RWPE2 (cell line): ENCODE data around the gene HKDC1.
A peak's percentile ranks its signal among the peaks of the same experiment; 100 is the strongest.

Experiments used
- ATAC-seq: fragments of 200-7000 bp; cut with Tn5 transposase; 3 replicates; pipeline ENCODE4 v1.9.1; 2021; ENCODE audit warnings: low read depth
- DNase-seq: peaks from one replicate; pipeline ENCODE4 v3.0.0-alpha.2; 2020; ENCODE audit warnings: low spot score
- H3K27ac ChIP-seq: fragments of 450-650 bp; 2 replicates; pipeline ENCODE4 v1.5.1; 2017; ENCODE audit warnings: mild to moderate bottlenecking; ENCODE audit not compliant: poor library complexity, severe bottlenecking
- H3K27me3 ChIP-seq: fragments of 250-450 bp; sonication (Bioruptor Pico); 2 replicates; pipeline ENCODE4 v1.5.1; 2021; ENCODE audit warnings: mild to moderate bottlenecking, moderate library complexity; ENCODE audit not compliant: insufficient read depth, poor library complexity, severe bottlenecking
- H3K36me3 ChIP-seq: fragments of 250-450 bp; sonication (Bioruptor Pico); 2 replicates; pipeline ENCODE4 v1.5.1; 2020; ENCODE audit warnings: low read depth, mild to moderate bottlenecking, moderate library complexity
- H3K4me1 ChIP-seq: fragments of 250-450 bp; sonication (Bioruptor Pico); 2 replicates; pipeline ENCODE4 v1.5.1; 2021; ENCODE audit warnings: mild to moderate bottlenecking, moderate library complexity; ENCODE audit not compliant: insufficient read depth, poor library complexity, severe bottlenecking
- H3K4me3 ChIP-seq: fragments of 250-450 bp; sonication (Bioruptor Pico); 2 replicates; pipeline ENCODE4 v1.5.1; 2021; ENCODE audit warnings: mild to moderate bottlenecking, moderate library complexity; ENCODE audit not compliant: severe bottlenecking
- H3K9me3 ChIP-seq: fragments of 250-450 bp; sonication (Bioruptor Pico); 2 replicates; pipeline ENCODE4 v1.5.1; 2021; ENCODE audit warnings: mild to moderate bottlenecking, moderate library complexity; ENCODE audit not compliant: severe bottlenecking
- CTCF ChIP-seq: fragments of 450-650 bp; IDR thresholded peaks from one replicate; pipeline ENCODE4 v1.5.1; 2017; ENCODE audit warnings: mild to moderate bottlenecking, moderate library complexity; ENCODE audit not compliant: poor library complexity, severe bottlenecking

Gene HKDC1

GRCh38 chr10:69290993-69291392 is 70.9 kb downstream of the HKDC1 start:
- TF ChIP-seq CTCF: no peak
- Histone ChIP-seq H3K4me1 (no peaks in the 10 kb centered on the region), H3K9me3 (no peaks in the 10 kb centered on the region), H3K4me3 (no peak overlapping the region), H3K36me3 (no peaks in the 10 kb centered on the region), H3K27ac (no peak overlapping the region), H3K27me3 (no peaks in the 10 kb centered on the region)
- ATAC-seq: no peak
- DNase-seq: no peak

- Histone ChIP-seq H3K27me3 (no peaks in the 10 kb centered on the region), H3K36me3 (no peaks in the 10 kb centered on the region), H3K4me3 (no peak overlapping the region), H3K4me1 (no peaks in the 10 kb centered on the region), H3K27ac (no peak overlapping the region), H3K9me3 (no peaks in the 10 kb centered on the region)
- ATAC-seq (no peak), DNase-seq (no peak)
- TF ChIP-seq CTCF: no peak
Observed at GRCh38 chr10:69292459-69292858, 72.3 kb downstream of the HKDC1 start.

- no peaks in the 10 kb centered on the region for H3K9me3 ChIP-seq
- no peaks in the 10 kb centered on the region for H3K27me3 ChIP-seq
- no peak overlapping the region for H3K27ac ChIP-seq
- no peak overlapping the region for H3K4me3 ChIP-seq
- H3K36me3 ChIP-seq: no peaks in the 10 kb centered on the region
- DNase-seq: no peak
- ATAC-seq: no peak
- TF ChIP-seq CTCF: no peak
- H3K4me1 ChIP-seq: no peaks in the 10 kb centered on the region
Observed at GRCh38 chr10:69295027-69295636, 75.0 kb downstream of the HKDC1 start.

- no peak for TF ChIP-seq CTCF
- Histone ChIP-seq H3K4me1 (no peaks in the 10 kb centered on the region), H3K27me3 (no peaks in the 10 kb centered on the region), H3K4me3 (no peak overlapping the region), H3K9me3 (no peaks in the 10 kb centered on the region), H3K36me3 (no peaks in the 10 kb centered on the region), H3K27ac (no peak overlapping the region)
- no peak for DNase-seq
- ATAC-seq: peak; percentile 68
Observed at GRCh38 chr10:69303632-69304051, 83.5 kb downstream of the HKDC1 start.

- DNase-seq (no peak), ATAC-seq (no peak)
- no peaks in the 10 kb centered on the region for H3K27me3 ChIP-seq
- no peaks in the 10 kb centered on the region for H3K4me1 ChIP-seq
- no peaks in the 10 kb centered on the region for H3K36me3 ChIP-seq
- H3K4me3 ChIP-seq: no peak overlapping the region
- TF ChIP-seq CTCF: no peak
- no peaks in the 10 kb centered on the region for H3K9me3 ChIP-seq
- no peak overlapping the region for H3K27ac ChIP-seq
Observed at GRCh38 chr10:69306421-69306820, 86.3 kb downstream of the HKDC1 start.
